GM18511 (cell line): ENCODE results near the gene HAO1.

Source experiments
- ATAC-seq: cut with Tn5 transposase; IDR thresholded peaks from one replicate; pipeline ENCODE4 v1.9.1; 2021; ENCODE audit warnings: mild to moderate bottlenecking, moderate library complexity; ENCODE audit not compliant: unreplicated experiment

Gene HAO1

GRCh38 chr20:7930343-7930742 lies 9.9 kb downstream of the HAO1 start:
- peak; percentile 37 for ATAC-seq

GRCh38 chr20:7926767-7927166 lies 13.5 kb downstream of the HAO1 start:
- no peak for ATAC-seq

GRCh38 chr20:7926323-7926722 lies 13.9 kb downstream of the HAO1 start:
- ATAC-seq, result no peak

DNA sequence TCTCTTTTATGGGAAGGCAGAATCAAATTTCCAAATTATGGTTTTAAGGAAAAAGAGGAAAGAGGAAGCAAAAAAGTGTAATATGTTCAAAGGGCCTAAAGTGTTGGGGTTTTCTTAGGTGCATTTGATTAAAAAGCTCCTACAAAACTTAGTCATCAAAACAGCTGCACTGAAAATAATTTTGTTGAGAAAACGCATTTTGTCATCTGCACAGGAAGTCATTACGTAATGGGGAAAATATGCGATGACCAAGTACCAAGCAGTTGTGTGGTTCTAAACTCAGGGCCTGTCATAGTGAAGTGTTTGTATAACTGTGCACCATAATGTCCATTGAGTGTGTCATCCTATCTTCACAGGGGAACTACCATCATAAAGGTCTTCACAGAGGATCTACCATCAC lies 15.6 kb downstream of the HAO1 start:
- no peak for ATAC-seq

DNA sequence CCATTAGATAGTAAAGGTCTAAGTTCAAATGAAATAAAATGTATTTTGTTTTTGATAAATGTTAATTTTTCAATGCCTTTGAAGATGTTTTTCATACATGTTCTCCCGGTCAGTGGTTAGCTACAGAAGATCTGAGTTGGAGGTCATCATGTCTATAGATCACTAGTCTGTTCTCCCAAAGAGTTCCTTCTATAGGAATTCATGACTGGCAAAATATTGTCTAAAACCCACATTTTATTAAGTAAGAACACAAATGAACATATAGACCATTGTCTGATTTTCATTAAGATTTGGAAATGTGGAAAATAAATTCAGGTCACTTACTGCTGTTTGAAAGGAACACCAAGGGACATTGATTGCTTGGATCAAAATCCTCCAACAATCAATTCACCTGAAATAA lies 23.6 kb downstream of the HAO1 start:
- ATAC-seq, result no peak

DNA sequence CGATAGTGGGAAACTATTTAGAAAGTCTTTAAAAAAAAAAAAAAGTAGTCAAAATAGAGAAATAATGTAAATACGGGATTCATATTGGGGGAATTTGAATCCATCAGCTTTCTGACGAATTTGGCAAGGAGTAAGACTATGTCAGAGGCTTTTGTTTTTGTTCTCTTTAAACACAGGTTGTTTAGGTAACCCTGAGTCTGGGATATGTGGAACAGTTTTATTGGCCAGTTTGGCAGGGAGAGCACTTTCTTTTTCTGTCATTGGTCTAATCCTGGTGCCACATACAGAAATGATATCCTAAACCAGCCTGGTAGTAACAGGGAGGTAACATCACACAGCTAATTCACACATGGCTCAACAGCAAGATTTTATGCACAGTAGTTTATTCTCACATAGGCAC lies 27.7 kb downstream of the HAO1 start:
- no peak for ATAC-seq

- no peak for ATAC-seq
Measured at GRCh38 chr20:7911586-7912330, 28.5 kb downstream of the HAO1 start.

DNA sequence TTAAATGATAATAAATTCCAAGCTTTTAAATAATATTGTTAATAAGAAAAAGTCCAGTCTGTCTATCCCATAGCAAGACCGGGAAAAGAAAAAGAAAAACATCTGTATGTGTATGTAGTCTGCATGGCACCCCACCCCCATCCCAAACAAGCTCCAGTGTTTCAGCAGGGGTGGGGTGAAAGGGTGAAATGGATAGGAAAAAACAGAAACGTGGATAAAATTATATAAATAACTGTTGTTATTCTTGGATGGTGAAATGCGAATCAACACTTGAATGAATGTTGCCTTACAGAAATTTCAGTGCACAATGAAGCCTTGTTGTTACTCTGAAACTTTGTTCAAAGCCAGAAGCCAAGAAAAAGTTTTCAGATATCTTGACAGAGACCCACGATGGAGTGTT lies 31.4 kb downstream of the HAO1 start:
- ATAC-seq, result no peak

GRCh38 chr20:7903429-7903828 lies 36.8 kb downstream of the HAO1 start:
- no peak for ATAC-seq

GRCh38 chr20:7902879-7903278 lies 37.4 kb downstream of the HAO1 start:
- ATAC-seq, result no peak

GRCh38 chr20:7897781-7898364 lies 42.4 kb downstream of the HAO1 start:
- no peak for ATAC-seq

GRCh38 chr20:7893014-7893730 lies 47.1 kb downstream of the HAO1 start:
- no peak for ATAC-seq

- no peak for ATAC-seq
Measured at GRCh38 chr20:7891705-7892104, 48.6 kb downstream of the HAO1 start.

DNA sequence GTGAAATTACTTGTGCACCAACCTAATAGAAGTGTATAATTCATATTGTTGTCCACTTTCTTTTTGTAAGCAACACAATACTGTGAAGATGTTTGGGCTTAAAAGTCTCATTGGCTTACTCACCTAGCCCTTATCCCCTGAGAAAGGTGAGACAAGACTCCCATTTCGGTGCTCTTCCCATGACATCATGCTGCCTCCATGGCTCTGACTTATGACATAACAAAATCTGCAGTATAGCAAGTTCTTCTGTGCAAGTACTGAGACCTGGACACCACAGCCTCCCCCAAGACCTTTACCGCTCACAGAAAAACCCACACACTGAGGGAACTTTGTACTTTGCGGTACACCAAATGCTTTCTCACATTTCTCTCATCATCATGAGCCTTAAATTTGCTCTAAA lies 50.5 kb downstream of the HAO1 start:
- ATAC-seq, result no peak

GRCh38 chr20:7883741-7884140 lies 56.5 kb downstream of the HAO1 start:
- ATAC-seq, result no peak

DNA sequence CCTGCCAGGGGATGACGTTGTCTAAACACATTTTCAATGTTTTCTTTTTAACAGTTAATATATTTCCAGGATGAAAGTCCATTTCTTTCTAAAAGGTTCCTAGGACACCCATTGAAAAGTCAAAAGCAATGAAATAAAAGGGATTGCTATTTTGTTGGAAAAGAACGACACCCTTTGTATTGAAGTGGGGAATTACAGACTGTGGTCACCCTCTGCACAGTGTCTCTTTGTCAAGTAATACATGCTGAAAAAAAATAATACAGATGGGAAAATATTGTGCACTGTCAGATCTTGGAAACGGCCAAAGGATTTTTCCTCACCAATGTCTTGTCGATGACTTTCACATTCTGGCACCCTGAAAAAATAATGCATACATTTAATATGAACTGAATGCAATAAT lies 56.9 kb downstream of the HAO1 start:
- ATAC-seq, result no peak

DNA sequence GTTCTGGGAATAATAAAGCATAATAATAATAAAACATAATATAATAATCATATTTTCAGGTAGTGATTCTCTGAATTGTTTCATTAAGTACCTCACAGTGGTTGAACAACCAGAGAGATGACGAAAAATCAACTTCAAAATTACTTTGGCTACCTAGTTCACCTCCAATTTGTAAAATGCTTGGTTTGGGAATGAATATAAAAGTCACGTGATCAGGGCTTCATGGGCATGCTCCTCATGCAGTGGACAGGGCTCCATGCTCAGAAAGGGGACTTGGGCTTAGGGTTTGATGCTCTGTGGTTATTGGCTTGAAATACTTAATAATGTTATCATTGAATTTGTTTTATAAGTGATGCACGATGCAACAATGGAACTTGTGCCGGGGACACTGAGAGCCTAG lies 58.2 kb downstream of the HAO1 start:
- ATAC-seq, result no peak

DNA sequence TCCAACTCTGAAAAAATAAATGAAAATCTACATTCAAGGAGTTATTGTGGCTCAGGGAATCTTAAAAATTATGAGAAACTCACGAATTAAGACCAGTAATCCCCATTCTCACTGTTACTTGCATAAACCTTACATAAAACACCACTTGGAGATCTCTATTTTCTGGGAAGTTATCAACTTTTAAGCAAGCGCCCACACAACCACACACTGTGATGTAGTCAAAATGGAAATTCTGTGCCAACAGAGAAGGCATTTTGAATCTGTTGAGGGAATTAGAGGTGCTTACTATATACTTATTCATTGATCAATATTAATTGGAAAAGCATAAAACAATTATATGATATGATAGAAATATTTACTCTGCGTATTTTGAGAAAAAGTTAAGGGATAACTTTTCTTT lies 58.7 kb downstream of the HAO1 start:
- ATAC-seq, result no peak

- ATAC-seq, result peak; percentile 48
Measured at GRCh38 chr20:7879883-7880282, 60.4 kb downstream of the HAO1 start.

GRCh38 chr20:7868108-7868507 lies 72.2 kb downstream of the HAO1 start:
- ATAC-seq, result no peak

GRCh38 chr20:7866285-7866684 lies 74.0 kb downstream of the HAO1 start:
- ATAC-seq, result no peak

DNA sequence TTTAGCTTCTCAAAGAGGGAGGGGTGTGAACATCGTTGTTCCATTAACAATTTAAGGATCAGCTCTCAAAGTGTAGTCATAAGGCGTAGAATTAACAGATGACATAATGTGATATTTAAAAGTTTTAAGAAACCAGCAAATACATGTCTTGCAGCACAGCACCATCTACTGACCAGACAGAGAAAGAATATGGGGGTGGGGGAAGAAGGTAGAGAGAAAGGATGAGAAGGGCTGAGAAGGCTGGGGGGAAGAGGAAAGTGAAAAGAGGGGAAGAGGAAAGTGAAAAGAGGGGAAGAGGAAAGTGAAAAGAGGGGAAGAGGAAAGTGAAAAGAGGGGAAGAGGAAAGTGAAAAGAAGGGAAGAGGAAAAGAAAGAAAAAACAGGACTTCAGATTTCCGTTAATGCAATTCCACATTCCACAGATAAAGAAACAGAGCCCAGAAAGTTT lies 80.9 kb downstream of the HAO1 start:
- ATAC-seq, result peak; percentile 68
